ENCODE measurements around the gene TOMM7. TPM values are rescaled to one million over a fixed set of nuclear protein-coding genes. Genes with fewer than 3 reads are reported as not detected.
"Not testable (repeated sequence)": the region's sequence is repeated elsewhere in the genome, so short reads cannot be mapped to it uniquely, and the experiment has no call there.

The TOMM7 gene
- total and polyA plus RNA-seq, 8 donors: 126 to 316 (median 223) TPM

GRCh38 chr7:22784346-22784745 is 38.3 kb downstream of the TOMM7 start:
- H3K27ac ChIP-seq: no peak overlapping the region
- no peak for FAIRE-seq
- H3K9me3 ChIP-seq: no peaks in the 10 kb centered on the region
- H3K27me3 ChIP-seq: no peaks in the 10 kb centered on the region
- H3K4me3 ChIP-seq: no peak overlapping the region
- no peak for DNase-seq
- ATAC-seq: no peak
- H3K36me3 ChIP-seq: no peaks in the 10 kb centered on the region
- no peak for TF ChIP-seq CTCF (IDR thresholded peaks at IDR 0.05)
- 14% methylated on average over 1 of the region's 1 CpG for WGBS, 2 donors
- peaks cover 0 to 5% (median 0%) of the 10 kb centered on the region in 3 donors for H3K4me1 ChIP-seq
- intact Hi-C loops (cut with DNase I): no loop called here

GRCh38 chr7:22783421-22783820 is 39.2 kb downstream of the TOMM7 start:
- Histone ChIP-seq H3K9me3 (no peaks in the 10 kb centered on the region), H3K36me3 (no peaks in the 10 kb centered on the region), H3K27me3 (no peaks in the 10 kb centered on the region), H3K27ac (no peak overlapping the region), H3K4me1 (peaks cover 0 to 5% (median 0%) of the 10 kb centered on the region in 3 donors), H3K4me3 (no peak overlapping the region)
- WGBS, 2 donors: 92 to 94% methylated on average over 5 of the region's 5 CpGs
- intact Hi-C loops (cut with DNase I): no loop called here
- DNase-seq: no peak
- ATAC-seq: no peak
- no peak for TF ChIP-seq CTCF (IDR thresholded peaks at IDR 0.05)
- no peak for FAIRE-seq

GRCh38 chr7:22782616-22783232 is 39.9 kb downstream of the TOMM7 start:
- peak; percentile 27 to 79 (median 60) for DNase-seq
- no peaks in the 10 kb centered on the region for H3K27me3 ChIP-seq
- H3K27ac ChIP-seq: no peak overlapping the region
- no peaks in the 10 kb centered on the region for H3K9me3 ChIP-seq
- peak; percentile 36 to 65 (median 64) for TF ChIP-seq CTCF (IDR thresholded peaks at IDR 0.05)
- intact Hi-C loops (cut with DNase I): no loop called here
- FAIRE-seq: no peak
- WGBS, 2 donors: 57 to 60% methylated on average over 7 of the region's 7 CpGs
- H3K4me3 ChIP-seq: no peak overlapping the region
- H3K36me3 ChIP-seq: no peaks in the 10 kb centered on the region
- peaks cover 0 to 5% (median 0%) of the 10 kb centered on the region in 3 donors for H3K4me1 ChIP-seq
- ATAC-seq: peak; percentile 55 to 85 (median 76)

- DNase-seq (no peak), FAIRE-seq (no peak), ATAC-seq (peak in 2 of 4 donors; percentile 37 to 49)
- peaks cover 0 to 3% (median 0%) of the 10 kb centered on the region in 3 donors for H3K4me1 ChIP-seq
- no peak for TF ChIP-seq CTCF (IDR thresholded peaks at IDR 0.05)
- no peaks in the 10 kb centered on the region for H3K36me3 ChIP-seq
- intact Hi-C loops (cut with DNase I): no loop called here
- 75 to 92% methylated on average over 5 of the region's 5 CpGs for WGBS, 2 donors
- H3K27me3 ChIP-seq: no peaks in the 10 kb centered on the region
- no peaks in the 10 kb centered on the region for H3K9me3 ChIP-seq
- H3K4me3 ChIP-seq: no peak overlapping the region
- no peak overlapping the region for H3K27ac ChIP-seq
Measured at GRCh38 chr7:22781230-22781711, 41.4 kb downstream of the TOMM7 start.

- WGBS, 2 donors: 56 to 79% methylated on average over 4 of the region's 4 CpGs
- H3K27ac ChIP-seq; H3K36me3 ChIP-seq; H3K4me3 ChIP-seq; H3K9me3 ChIP-seq; ATAC-seq; FAIRE-seq; H3K27me3 ChIP-seq; intact Hi-C loops (cut with DNase I); DNase-seq; H3K4me1 ChIP-seq: not testable (repeated sequence)
Measured at GRCh38 chr7:22779730-22780323, 42.8 kb downstream of the TOMM7 start.

Data from pancreas (tissue), 10 donors.